Measurements from ENCODE around the gene SCYL1. TPM values are rescaled to one million over a fixed set of nuclear protein-coding genes. Genes with fewer than 3 reads are reported as not detected.
A peak's percentile ranks its signal among the peaks of the same experiment; 100 is the strongest.

Gene SCYL1
- total RNA-seq, 1 experiment from 2014 or later = 104 TPM

GRCh38 chr11:65551572-65552387, 26.9 kb downstream of the SCYL1 start:
- DNase-seq (ENCODE audit: low read depth, low spot score) = peak; percentile 64
- Histone ChIP-seq H3K27ac (ENCODE audit: low read depth, low read length) (peak overlapping the region; percentile 70), H3K9ac (ENCODE audit: low read length) (peak overlapping the region; percentile 40), H3K4me3 (replicated peaks in 1 of 2; ENCODE audit: low read depth in 1 of 2, low read length in 2 of 2) (peak overlapping the region; percentile 34 to 50), H3K9me2 (ENCODE audit: insufficient read depth) (no peaks in the 10 kb centered on the region), H3K4me2 (ENCODE audit: low read length) (peak overlapping the region; percentile 78), H4K20me1 (ENCODE audit: insufficient read depth) (no peaks in the 10 kb centered on the region), H3K9me3 (ENCODE audit: control insufficient read depth in 1 of 2, insufficient read depth in 1 of 2, low read depth in 1 of 2, low read length in 2 of 2) (no peaks in the 10 kb centered on the region), H3K36me3 (ENCODE audit: control insufficient read depth in 1 of 2, insufficient read depth in 2 of 2, low read length in 2 of 2) (peaks cover 5 to 12% of the 10 kb centered on the region in 2 experiments), H3K4me1 (ENCODE audit: control insufficient read depth in 1 of 2, insufficient read depth in 2 of 2, low read length in 2 of 2) (peaks cover 58 to 65% of the 10 kb centered on the region in 2 experiments), H2AFZ (ENCODE audit: low read depth, low read length, poor library complexity, severe bottlenecking) (no peak overlapping the region), H3K27me3 (ENCODE audit: insufficient read depth, low read length) (no peaks in the 10 kb centered on the region), H3K79me2 (ENCODE audit: insufficient read depth, low read length) (peaks cover 20% of the 10 kb centered on the region)
- intact Hi-C loops (cut with micrococcal nuclease) = no loop called here
- ChIA-PET RAD21 (ENCODE audit: low non-redundant PET in 1 of 2, low total read pairs in 2 of 2, uncharacterized antibody in 2 of 2, unreplicated experiment in 2 of 2) (interaction anchor here in 1 of 2 experiments (0.6 to 1.5 kb wide), 2 partner anchors 9 to 12 kb away, joined by 3 to 5 read pairs; no protein-coding TSS in a partner anchor), POLR2A (interaction anchor here (0.8 to 2.0 kb wide), 8 partner anchors 9 to 219 kb away, joined by 3 to 7 read pairs (median 4); partner anchors contain the start of genes DPF2, NEAT1 and ZNRD2), CTCF (interaction anchor here (0.7 to 3.7 kb wide), 6 partner anchors 9 to 44 kb away, joined by 3 to 25 read pairs (median 4); partner anchors contain the start of gene ZNRD2)
- no TSS peak for BruUV-seq (replicated peaks)
- ATAC-seq = peak; percentile 43
- TF ChIP-seq POLR2AphosphoS5 (IDR thresholded peaks at IDR 0.05; ENCODE audit: low read depth, low read length) (0 out of 2 replicates have a peak, but pooled peaks have one; percentile 12), RAD21 (IDR thresholded peaks at IDR 0.05; ENCODE audit: low read depth) (no peak), CTCF (IDR thresholded peaks at IDR 0.05 in 2 of 3, conservative IDR thresholded peaks at IDR 0.05 in 1 of 3; ENCODE audit: borderline replicate concordance in 1 of 3, insufficient read depth in 1 of 3, low read depth in 2 of 3, low read length in 2 of 3) (peak in 2 of 3 experiments; percentile 72 to 83; a peak in 4 of 6 replicates)
